COLO829 (cell line): ENCODE data around the gene CYB5A.

ENCODE experiments used
- DNase-seq: peaks from one replicate; pipeline ENCODE4 v3.0.0; 2012; ENCODE audit warnings: low spot score

Gene CYB5A

DNA sequence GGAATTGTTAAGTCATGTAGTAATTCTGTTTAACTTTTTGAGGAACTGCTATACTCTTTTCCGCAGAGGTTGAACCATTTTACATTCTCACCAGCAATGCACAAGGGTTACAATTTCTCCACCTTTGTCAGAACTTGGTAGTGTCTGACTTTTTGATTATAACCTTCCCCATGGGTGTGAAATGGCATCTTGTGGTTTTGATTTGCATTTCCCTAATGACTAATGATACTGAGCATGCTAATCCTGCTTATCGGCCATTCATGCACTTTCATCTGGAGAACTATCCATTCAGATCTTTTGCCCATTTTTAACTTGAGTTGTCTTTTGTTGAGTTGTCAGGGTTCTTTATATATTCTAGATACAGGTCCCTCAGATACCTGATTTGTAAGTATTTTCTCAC lies 47.2 kb downstream of the CYB5A start:
- DNase-seq: no peak

DNA sequence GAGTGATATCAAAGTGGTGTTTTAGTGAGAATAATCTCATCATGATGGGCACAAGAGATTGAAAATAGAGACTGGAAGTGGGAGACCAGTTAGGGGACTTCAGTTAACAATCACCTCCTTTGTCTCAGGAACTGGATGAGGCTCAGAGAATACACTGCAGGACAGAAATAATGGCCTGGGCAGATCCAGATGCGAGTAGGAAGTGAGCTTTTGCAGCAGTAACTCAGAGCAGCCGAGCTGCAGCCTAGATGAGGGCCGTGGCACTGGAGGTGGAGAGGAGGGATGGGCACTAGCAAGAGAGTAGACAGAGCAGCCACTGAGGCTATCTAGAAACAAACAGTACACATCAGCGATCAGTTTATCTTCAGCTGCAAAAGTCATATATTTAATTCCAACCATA lies 48.6 kb downstream of the CYB5A start:
- no peak for DNase-seq

DNA sequence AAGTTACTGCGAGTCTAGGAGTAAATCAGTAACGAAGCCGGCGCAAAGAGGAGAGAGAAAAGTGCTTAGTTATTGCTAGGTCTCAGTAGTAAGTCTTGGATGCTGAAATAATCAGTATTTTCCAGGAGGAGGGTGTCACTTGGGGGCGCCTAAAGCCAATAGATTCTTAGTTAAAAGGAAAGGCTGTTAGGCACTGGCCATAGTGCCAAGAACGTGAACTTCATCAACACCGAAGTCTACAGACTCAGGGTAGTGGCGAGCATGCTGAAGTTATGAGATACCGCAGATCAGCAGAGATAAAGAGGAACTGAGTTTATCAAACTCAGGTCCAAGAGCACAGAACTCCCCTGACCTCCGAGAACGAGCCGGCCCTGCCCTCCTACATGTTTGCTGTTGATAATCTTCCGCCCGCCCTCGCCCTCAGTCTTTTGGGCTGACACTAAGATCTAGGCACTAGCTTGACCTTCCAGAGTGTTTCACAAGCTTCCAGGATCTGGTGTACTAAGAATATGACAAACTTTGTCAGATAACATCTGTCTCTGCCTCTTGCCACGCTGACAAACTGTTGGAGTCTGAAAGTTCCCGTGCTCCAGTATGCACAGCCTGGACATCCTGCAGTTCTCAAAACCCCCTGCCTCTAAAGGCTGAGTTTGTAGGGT lies 49.2 kb downstream of the CYB5A start:
- DNase-seq: no peak

DNA sequence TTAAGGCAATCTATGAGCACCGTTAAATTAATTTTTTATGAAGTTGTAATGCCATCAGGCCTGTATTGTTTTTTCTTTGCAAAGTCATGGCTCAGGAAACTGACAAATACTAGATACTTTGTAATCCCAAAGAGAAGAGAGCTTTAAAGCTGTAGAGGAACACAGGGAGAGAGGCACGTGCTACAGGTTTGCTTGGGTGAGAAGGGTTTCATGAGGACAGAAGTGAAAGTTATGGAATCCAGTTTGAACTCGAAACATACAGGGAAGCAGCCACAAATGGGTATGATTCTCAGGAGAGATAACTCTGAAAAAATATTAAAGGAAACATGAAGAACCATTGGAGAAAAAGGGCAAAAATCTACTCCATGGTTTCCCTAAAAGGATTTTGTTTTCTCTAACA lies 49.8 kb downstream of the CYB5A start:
- DNase-seq: no peak

DNA sequence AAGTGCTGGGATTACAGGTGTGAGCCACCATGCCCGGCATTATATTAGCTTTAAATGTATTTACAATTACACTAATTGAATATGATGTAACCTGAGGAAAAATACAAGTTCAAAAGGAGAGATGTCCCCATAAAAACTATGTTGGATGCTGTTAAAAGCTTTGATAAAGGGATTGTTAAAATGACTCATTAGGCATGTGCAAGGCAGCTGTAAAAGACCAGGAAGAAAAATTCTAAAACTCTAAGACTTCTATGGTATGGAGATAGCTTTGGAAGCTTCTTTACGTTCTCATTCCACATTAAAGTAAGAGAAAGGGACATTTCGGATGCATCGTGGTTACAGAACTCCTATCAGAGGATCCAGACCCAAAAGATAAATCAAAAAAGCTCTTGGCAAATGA lies 50.3 kb downstream of the CYB5A start:
- no peak for DNase-seq

DNA sequence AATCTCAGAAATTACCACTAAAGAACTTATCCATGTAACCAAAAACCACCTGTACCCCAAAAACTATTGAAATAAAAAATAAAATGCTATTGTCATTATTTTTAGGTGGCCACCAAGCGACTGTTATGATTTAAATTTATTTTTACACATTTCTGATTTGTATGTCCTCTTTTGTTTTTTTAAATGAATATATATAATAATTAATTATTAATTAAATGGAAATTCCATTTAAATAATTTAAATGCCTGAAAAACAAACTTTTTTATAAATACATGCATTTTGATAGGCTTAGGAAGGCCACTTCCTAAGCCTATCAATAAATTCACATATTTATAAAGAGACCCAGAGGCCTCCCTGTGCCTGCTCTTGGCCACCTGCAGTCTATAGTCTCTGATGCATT lies 52.2 kb downstream of the CYB5A start:
- DNase-seq: no peak

DNA sequence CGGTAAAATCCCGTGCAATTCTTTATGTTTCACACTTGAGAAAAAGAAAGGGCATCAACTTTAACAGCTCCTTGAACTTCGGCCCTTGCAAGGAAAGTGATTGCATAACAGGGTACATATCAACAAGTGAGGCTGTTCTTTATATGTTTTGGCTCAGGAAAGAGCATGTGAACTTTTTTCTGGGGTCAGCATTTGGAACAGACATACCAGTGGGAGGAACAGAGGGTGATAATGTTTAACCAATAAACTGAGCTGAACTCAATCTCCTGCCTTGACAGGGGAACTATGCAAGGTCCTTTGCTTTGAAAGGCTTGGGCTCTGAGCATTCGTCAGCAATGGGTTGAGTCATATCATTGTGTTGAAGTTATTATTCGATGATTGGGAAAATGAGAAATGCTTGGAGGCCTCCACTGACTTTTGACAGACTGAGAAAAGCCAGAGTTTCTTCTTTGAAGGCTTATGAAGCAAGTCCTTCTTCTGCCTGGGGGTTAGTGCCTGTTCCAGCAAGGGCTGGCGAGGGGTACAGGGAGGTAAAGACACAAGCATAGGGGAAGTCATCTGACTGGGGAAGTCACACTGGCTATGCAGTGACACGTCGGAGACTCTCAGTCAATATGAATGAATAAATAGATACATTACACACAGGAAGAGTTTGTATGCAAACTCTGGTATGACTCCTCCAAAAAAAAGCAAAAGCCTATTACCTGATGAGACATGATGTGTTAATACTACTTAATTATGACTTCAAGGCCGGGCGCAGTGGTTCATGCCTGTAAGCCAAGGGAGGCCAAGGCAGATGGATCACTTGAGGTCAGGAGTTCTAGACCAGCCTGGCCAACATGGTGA lies 57.2 kb downstream of the CYB5A start:
- DNase-seq: peak; percentile 51

DNA sequence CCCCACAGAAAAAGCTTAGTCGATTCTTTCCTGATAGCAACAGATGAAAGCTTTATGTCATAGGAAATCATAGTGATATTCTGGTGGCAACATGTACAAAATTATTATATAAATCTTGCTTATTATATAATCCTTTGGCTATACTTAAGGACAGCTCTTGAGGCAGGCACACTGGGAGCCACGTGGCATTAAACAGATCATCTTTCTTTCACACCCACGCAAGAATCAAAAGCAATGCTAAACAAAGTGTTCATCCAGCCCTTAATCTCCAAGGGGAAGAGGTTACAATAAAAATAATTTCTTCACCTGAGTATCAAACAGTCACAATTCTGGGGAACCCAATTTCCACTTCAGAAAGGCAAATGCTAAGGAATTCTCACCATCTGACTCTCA lies 57.8 kb downstream of the CYB5A start:
- DNase-seq: no peak

DNA sequence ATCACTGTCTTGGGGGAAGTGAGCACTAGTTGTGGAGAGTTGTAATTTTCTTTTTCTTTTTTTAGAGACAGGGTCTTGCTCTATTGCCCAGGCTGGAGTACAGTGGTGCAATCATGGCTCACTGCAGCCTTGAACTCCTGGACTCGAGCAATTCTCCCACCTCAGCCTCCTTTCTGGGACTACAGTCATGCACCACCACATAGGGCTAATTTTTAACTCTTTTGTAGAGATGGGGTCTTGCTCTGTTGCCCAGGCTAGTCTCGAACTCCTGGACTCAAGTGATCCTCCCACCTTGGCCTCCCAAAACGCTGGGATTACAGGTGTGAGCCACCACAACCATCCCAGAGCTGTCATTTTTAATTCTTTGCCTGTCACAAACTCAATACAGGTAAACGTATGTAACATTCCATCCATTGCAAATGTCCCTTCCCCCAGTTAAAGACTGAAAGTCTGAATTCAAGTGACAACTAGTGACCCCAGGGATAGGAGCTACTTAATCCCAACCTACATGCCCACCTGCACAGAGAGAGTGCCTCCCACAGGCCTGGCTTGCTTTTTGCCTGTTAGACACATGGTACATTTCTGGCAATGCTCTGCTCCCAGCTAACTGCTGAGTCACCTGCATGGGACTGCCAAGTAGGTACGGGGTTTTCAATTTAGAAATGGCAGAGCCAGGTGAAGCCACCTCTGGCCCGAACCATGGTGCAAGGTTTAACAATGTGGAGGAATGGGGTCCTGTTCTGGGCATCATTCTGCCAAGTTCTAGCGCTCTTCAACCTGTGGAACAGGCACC lies 60.6 kb downstream of the CYB5A start:
- DNase-seq: no peak

DNA sequence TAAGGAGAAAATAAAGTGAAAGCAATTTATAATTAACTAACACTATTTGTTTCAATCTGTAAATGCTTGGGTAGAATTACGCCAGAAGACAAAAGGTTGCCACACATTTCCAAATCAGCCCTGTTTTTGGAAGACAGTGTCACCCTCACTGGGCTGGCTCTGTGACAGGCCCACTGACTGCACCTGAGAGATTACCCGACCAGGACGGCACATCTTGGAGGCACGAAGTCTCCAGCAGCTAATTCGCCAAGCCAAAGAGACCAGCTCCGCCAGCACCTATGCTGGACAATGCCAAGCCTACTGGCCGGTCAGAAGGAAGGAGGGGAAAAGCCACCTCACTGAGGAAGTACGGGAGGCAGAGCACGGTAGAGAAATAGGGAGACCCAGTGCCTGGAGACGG lies 61.9 kb downstream of the CYB5A start:
- DNase-seq: no peak

DNA sequence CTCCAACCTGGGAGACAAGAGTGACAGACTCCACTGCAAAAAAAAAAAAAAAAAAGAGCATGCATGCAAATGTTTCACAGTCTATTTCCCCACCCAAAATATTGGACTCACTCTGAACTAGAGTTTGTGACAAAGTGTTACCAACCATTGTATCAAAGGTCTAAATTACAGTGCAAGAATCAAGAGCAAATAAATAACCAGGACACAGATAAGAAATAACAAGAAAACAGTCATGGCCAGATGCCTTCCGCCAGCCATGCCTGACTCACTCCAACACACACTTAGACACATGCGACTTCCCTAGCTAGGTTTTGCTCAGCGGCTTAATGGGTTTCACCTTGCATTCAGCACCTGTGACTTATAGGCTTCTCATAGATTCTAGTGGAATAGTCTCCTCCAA lies 62.8 kb downstream of the CYB5A start:
- DNase-seq: no peak

DNA sequence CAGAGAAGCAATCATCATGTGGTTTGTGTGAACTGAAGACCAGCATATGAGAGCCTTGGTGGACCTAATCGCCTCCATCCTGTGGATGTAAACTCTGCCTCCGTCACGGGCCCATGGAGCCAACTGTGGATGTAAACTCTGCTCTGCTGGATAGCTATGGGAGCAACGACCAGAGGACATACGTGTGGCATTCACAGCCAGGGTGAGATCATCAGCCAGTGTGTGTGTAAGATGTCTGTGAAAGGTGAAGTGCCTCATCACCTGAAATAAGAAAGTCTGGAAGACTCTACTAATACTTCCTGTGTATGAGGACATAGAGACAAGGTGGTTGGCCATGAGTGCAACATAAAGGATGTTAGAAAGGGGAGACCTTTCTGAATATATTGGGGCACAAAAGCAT lies 63.5 kb downstream of the CYB5A start:
- DNase-seq: no peak

DNA sequence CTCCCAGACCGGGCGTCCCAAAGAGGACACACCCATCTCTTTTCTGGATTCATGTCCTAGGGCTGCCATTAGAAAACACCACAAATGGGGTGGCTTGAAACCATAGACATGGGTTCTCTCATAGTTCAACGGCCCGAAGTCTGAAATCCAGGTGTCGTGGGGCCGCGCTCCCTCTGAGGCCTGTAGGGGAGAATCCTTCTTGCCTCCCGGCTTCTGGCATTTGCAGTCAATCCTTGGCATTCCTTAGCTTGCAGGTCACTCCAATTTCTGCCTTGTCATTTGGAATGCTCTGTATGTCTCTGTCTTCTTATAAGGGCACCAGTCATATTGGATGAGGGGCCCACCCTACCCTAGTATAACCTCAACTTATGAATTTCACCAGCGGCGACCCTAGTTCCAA lies 65.1 kb downstream of the CYB5A start:
- no peak for DNase-seq

DNA sequence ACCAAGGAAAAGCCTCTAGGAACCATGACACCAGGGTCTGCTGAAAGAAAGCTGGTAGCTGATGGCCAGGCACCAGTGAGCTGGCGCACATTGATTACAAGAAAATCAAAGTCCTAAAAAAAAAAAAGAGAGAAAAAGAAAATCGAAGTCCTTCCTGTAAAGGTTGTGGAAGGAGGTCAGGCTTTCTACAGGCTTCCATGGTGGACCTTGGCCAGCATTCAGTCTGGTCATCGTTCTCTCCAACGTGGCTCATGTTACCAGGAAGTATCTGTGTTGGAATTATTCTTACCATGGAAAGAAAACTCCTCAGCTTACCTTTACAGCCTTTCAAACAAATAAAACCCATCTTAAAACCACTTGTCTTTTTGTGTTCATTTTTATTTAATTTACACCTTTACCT lies 65.6 kb downstream of the CYB5A start:
- DNase-seq: no peak

DNA sequence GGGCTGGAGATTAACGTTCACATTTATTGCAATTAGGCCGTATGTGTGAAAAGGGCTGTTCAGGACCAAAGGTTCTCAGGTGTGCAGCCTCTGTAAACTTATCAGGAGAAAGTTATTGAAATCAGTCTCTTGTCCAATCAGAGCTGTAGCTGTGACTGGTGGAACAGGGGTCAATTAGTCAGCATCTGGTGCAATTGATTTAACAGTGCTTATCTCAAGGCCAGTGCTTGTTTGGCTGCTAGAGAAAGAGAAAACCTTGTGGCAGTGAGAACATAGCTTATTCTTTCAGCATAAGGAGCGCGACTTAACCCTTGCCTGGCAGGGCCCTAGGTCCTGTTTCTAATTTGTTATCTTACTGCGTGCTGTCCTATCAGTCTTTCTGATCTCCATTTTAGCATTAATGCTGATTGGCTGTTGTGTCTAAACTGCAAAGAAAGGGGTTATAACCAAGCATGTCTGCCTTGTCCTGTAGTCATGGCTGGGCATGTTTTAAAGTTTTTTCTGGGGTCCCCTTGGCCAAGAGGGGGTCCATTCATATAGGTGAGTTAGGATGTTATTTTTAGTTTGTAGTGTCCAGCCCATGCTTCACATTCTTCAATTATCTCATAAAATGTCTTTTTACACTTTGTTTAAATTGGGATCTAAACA lies 66.4 kb downstream of the CYB5A start:
- no peak for DNase-seq

DNA sequence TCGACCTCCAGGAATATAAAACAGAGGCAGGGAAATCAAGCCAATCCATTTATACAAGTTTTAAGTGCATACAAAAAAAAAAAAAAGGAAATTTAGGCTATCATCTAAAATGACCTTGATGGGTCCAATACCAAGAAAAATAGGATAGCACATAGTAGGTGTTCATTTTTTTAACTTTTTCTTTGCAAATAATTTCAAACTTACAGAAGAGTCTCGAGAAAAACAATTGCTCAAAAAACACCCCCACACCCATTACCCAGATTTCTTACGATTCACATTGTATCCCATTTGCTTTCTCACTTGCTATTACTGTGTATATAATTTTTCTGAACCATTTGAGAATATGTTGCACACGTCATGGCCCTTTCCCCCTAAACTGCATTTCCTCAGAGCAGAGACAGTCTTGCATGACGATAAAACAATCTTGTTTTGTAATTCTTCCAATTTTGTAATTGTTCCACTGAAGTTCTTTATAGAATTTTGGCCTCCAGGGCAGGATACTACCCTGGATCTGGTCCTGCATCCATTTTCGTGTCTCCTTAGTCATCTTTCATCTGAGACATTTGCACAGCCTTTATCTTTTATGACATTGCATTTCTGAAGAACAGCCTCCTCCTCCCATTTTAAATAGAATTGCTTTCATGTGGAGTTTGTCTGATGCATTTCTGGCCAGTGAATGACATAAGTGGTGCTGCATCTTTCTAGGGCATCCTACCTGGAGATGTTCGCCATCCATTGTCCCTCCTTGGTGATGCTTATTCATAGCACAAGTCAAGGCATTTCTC lies 68.9 kb downstream of the CYB5A start:
- DNase-seq: no peak

DNA sequence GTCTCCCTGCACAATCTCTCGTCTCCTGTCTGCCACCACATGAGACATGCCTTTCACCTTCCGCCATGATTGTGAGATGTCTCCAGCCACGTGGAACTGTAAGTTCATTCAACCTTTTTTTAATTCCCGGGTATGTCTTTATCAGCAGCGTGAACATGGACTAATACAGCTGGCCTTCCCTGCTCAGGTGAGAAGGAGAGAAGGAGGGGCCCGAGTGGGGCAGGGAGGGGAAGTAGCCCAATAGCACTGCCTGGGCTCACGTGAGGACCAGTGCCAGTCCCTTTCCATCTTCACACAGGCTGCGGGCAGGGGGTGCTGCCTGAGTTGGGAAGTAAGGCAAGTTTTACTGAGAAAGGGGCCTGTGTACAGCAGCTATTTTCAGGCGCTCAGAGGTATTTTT lies 70.7 kb downstream of the CYB5A start:
- DNase-seq: no peak

DNA sequence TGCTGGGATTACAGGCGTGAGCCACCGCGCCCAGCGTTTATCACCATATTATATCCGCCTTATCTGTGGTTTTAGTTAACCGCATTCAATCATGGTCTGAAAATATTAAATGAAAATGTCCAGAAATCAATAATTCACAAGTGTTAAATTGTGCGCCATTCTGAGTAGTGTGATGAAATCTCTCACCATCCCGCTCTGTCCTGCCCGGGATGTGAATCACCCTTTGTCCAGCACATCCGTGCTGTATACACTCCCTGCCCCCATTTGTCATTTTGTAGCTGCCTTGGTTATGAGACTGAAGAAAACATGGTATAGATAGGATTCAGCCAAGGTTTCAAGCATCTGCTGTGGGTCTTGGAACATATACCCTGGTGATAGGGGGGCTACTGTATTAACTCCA lies 72.7 kb downstream of the CYB5A start:
- no peak for DNase-seq

DNA sequence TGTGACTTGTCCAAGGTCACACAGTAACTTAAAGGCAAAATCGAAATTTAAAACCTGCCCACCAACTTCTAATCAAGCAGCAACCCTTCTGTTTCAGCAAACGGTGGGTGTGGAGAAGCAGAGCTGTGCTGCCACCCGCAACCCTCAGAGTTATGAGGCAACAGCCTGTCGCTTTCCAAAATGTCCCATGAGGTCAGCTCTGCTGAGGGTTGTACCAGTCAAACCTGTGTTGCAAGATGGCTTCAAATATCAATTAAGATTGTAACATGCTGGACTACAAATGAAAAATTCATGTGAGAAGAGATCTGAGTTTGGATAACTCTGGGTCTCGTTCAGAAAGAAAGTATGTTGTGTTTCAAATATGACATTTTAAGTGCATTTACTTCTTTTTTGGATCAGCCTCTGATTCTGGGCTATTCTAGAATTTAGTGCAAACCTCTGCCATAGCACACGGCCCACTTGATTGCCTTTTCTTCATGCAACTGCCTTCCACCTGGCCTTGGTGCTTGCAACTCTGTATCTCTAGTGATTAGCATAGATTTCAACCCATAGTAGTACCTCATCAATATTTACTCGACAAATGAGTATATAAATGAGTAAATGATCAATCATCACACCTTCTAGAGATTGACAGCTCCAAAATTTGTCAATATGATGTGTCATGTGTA lies 74.2 kb downstream of the CYB5A start:
- no peak for DNase-seq

DNA sequence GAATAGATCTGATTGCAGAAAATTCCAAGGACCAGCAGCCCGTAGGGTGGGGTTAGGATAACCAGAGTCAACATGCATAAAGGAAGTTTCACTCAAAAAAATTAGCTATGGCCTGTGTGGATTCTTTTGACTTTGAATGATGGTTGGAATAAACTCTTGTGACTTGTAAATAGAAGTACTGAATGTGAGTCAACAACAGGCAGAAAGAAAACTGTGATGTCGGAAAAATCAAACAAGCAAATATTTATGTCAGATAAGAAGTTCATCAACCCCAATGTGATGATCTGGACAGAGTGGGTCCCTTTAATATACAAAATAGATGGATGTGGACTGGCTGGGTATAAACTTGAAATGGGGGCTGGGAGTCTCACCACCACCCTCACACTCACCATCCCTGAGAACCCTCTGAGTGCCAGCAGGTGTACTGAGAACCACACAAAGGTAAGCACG lies 75.1 kb downstream of the CYB5A start:
- no peak for DNase-seq

DNA sequence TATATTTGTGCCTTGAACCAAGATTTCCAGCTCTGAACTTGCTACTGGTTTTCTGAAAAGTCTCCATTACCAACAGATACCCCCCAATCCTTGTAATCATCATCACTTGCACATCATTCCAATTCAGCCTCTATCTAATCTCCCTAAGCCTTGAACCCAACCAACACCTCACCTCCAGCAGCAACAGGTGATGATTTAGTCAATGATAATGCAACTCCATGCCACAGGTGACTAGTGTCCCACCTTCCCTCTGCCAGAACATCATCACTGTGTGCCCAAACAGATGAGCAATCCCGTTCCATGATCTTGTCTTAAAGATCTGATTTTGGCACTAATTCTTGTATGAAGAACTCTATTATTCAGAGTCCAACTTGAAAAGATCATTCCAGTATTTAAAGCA lies 75.9 kb downstream of the CYB5A start:
- DNase-seq: no peak
